Gastrocnemius medialis (tissue), 4 donors: ENCODE data around the gene FBXW4. TPM values are rescaled to one million over a fixed set of nuclear protein-coding genes. Genes with fewer than 3 reads are reported as not detected.
A peak's percentile ranks its signal among the peaks of the same experiment; 100 is the strongest.

Experiments used
- ATAC-seq, 2 donors: fragments of 150-250 bp; one replicate each; pipeline ENCODE4 v1.9.1; 2016
- DNase-seq, 2 donors: peaks; one replicate each; pipeline ENCODE4 v3.0.0-alpha.2; 2019
- H3K27ac ChIP-seq, 4 donors: fragments of 200-600 bp; sonication (generic); 1 replicate in 1 of 4; 2 replicates in 3 of 4; pipeline ENCODE4 v1.5.1; 2016 to 2018; ENCODE audit warnings: mild to moderate bottlenecking in 2 of 4, moderate library complexity in 1 of 4
- H3K27me3 ChIP-seq, 3 donors: fragments of 200-600 bp; sonication (generic) in 2 of 3; 1 replicate in 1 of 3; 2 replicates in 2 of 3; pipeline versions ENCODE4 v1.5.1 to v1.6.0; 2016 to 2019; ENCODE audit warnings: mild to moderate bottlenecking in 1 of 3, moderate library complexity in 1 of 3
- H3K36me3 ChIP-seq, 2 donors: fragments of 200-600 bp; sonication (generic) in 1 of 2; one replicate each; pipeline ENCODE4 v1.5.1; 2017 to 2018
- H3K4me1 ChIP-seq, 2 donors: fragments of 200-600 bp; sonication (generic) in 1 of 2; one replicate each; pipeline ENCODE4 v1.5.1; 2016 to 2017; ENCODE audit warnings: mild to moderate bottlenecking in 2 of 2
- H3K4me3 ChIP-seq, 4 donors: fragments of 200-600 bp; sonication (generic) in 3 of 4; 1 replicate in 1 of 4; 2 replicates in 3 of 4; pipeline ENCODE4 v1.5.1; 2016 to 2019; ENCODE audit warnings: mild to moderate bottlenecking in 2 of 4
- H3K9me3 ChIP-seq, 3 donors: fragments of 200-600 bp; sonication (generic) in 2 of 3; 1 replicate in 1 of 3; 2 replicates in 2 of 3; pipeline ENCODE4 v1.5.1; 2016 to 2019
- CTCF ChIP-seq, 5 experiments: fragments of 450-650 bp in 3 of 5; fragments of 200-600 bp in 2 of 5; sonication (generic) in 2 of 5; IDR thresholded peaks in 4 of 5; conservative IDR thresholded peaks in 1 of 5; 1 replicate in 4 of 5; 2 replicates in 1 of 5; pipeline ENCODE4 v1.5.1; 2016 to 2019; ENCODE audit warnings: antibody characterized with exemption in 5 of 5, mild to moderate bottlenecking in 3 of 5, moderate library complexity in 3 of 5
- POLR2A ChIP-seq, 2 donors: fragments of 450-650 bp; IDR thresholded peaks; one replicate each; pipeline ENCODE4 v1.6.1; 2017; ENCODE audit warnings: antibody characterized with exemption in 2 of 2, mild to moderate bottlenecking in 2 of 2, moderate library complexity in 2 of 2
- in situ Hi-C, 4 donors: fragments of 200-750 bp; cut with MboI; loops; one replicate each; pipeline versions ENCODE4 v1.15.0 to v1.8.0; 2017; ENCODE audit warnings: low sequenced_read_pairs in 4 of 4
- intact Hi-C: fragments of 100-400 bp; cut with DNase I; formaldehyde crosslinking; loops from one replicate; pipeline ENCODE4 v1.15.1; 2023; ENCODE audit warnings: low total_unique reads
- total RNA-seq, 4 donors: library from RNA; depleted of rRNA; stranded (reverse); fragments of >200 nt; gene quantifications; one replicate each; pipeline versions ENCODE4 v1.1.0 to v1.2.3, GENCODE V29; 2016

FBXW4 gene
- total RNA-seq, 4 donors from 2014 or later = 43.1 to 72.6 (median 70.2) TPM

- H3K36me3 ChIP-seq = no peaks in the 10 kb centered on the region
- peaks cover 32 to 53% (median 42%) of the 10 kb centered on the region in 3 donors for H3K27me3 ChIP-seq
- H3K27ac ChIP-seq = no peak overlapping the region
- ATAC-seq (no peak), DNase-seq (no peak)
- no peaks in the 10 kb centered on the region for H3K9me3 ChIP-seq
- in situ Hi-C loops = loop anchor here (10.0 to 25.0 kb wide), 4 partner anchors 254 to 352 kb away; no protein-coding TSS in a partner anchor
- peaks cover 11 to 18% of the 10 kb centered on the region in 2 donors for H3K4me1 ChIP-seq
- H3K4me3 ChIP-seq = peak overlapping the region in 3 of 4 donors; percentile 7 to 39 (median 13)
- intact Hi-C loops = no loop called here
- no peak for TF ChIP-seq POLR2A (IDR thresholded peaks at IDR 0.05)
- TF ChIP-seq CTCF (IDR thresholded peaks at IDR 0.05 in 4 of 5, conservative IDR thresholded peaks at IDR 0.05 in 1 of 5) = no peak
Measured at GRCh38 chr10:101566333-101567164, 128.4 kb downstream of the FBXW4 start.

GRCh38 chr10:101565936-101566332 is 129.0 kb downstream of the FBXW4 start:
- H3K27me3 ChIP-seq = peaks cover 32 to 53% (median 43%) of the 10 kb centered on the region in 3 donors
- H3K36me3 ChIP-seq = no peaks in the 10 kb centered on the region
- H3K27ac ChIP-seq = no peak overlapping the region
- H3K4me3 ChIP-seq = peak overlapping the region in 1 of 4 donors; percentile 13
- no peak for DNase-seq
- H3K9me3 ChIP-seq = no peaks in the 10 kb centered on the region
- in situ Hi-C loops (loop anchor here (10.0 to 25.0 kb wide), 4 partner anchors 254 to 351 kb away; no protein-coding TSS in a partner anchor), intact Hi-C loops (no loop called here)
- ATAC-seq = no peak
- no peak for TF ChIP-seq CTCF (IDR thresholded peaks at IDR 0.05 in 4 of 5, conservative IDR thresholded peaks at IDR 0.05 in 1 of 5)
- peaks cover 11 to 18% of the 10 kb centered on the region in 2 donors for H3K4me1 ChIP-seq

GRCh38 chr10:101565370-101565900 is 129.5 kb downstream of the FBXW4 start:
- intact Hi-C loops (no loop called here), in situ Hi-C loops (loop anchor here (10.0 to 25.0 kb wide), 4 partner anchors 253 to 351 kb away; no protein-coding TSS in a partner anchor)
- Histone ChIP-seq H3K27me3 (peaks cover 32 to 53% (median 43%) of the 10 kb centered on the region in 3 donors), H3K9me3 (no peaks in the 10 kb centered on the region), H3K27ac (no peak overlapping the region), H3K4me1 (peaks cover 6 to 14% of the 10 kb centered on the region in 2 donors), H3K36me3 (no peaks in the 10 kb centered on the region), H3K4me3 (no peak overlapping the region)
- DNase-seq = no peak
- TF ChIP-seq POLR2A (IDR thresholded peaks at IDR 0.05) (no peak), CTCF (IDR thresholded peaks at IDR 0.05 in 4 of 5, conservative IDR thresholded peaks at IDR 0.05 in 1 of 5) (no peak)
- ATAC-seq = no peak

GRCh38 chr10:101564490-101564991 is 130.4 kb downstream of the FBXW4 start:
- in situ Hi-C loops = loop anchor here (10.0 to 25.0 kb wide), 4 partner anchors 252 to 350 kb away; no protein-coding TSS in a partner anchor
- H3K27me3 ChIP-seq = peaks cover 28 to 48% (median 38%) of the 10 kb centered on the region in 3 donors
- DNase-seq = no peak

More at GRCh38 chr10:101564490-101564991, 130.4 kb downstream of the FBXW4 start:
- H3K4me1 ChIP-seq = peaks cover under 1 to 7% of the 10 kb centered on the region in 2 donors
- ATAC-seq = no peak
- H3K4me3 ChIP-seq = no peak overlapping the region
- TF ChIP-seq CTCF (IDR thresholded peaks at IDR 0.05 in 4 of 5, conservative IDR thresholded peaks at IDR 0.05 in 1 of 5) = no peak
- TF ChIP-seq POLR2A (IDR thresholded peaks at IDR 0.05) = no peak
- H3K36me3 ChIP-seq = no peaks in the 10 kb centered on the region
- no peak overlapping the region for H3K27ac ChIP-seq
- intact Hi-C loops = no loop called here
- H3K9me3 ChIP-seq = no peaks in the 10 kb centered on the region
